GM19463 (cell line): Measurements from ENCODE around the gene LOXL4.

Source experiments
- ATAC-seq: cut with Tn5 transposase; IDR thresholded peaks from one replicate; pipeline ENCODE4 v1.9.1; 2021; ENCODE audit warnings: mild to moderate bottlenecking, moderate library complexity; ENCODE audit not compliant: unreplicated experiment

Gene LOXL4

DNA sequence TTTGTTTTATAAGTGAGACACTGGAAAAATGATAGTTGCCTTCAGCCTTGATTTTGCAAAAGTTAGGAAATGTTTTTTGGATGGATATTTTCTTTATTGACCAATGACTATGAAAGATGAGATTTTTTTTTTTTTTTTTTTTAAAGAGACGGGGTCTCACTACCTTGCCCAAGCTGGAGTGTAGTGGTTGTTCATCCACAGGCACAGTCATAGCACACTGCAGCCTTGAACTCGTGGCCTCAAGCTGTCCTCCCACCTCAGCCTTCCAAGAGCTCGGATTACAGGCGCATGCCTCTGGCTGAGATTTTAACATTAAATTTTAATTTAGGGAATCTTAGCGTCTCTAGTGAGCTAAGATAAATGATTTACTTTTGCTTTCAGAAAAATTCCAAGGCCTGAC lies 66.2 kb downstream of the LOXL4 start:
- no peak for ATAC-seq
